HEK293 (cell line): ENCODE data around the gene SPCS2.

Experiments used
- BCL11A ChIP-seq: fragments of 450-650 bp; formaldehyde crosslinking; IDR thresholded peaks from 2 replicates; pipeline ENCODE4 v1.5.1; 2016; ENCODE audit warnings: low read depth, missing biosample characterization, missing genetic modification characterization
- CTCF ChIP-seq: fragments of 450-650 bp; formaldehyde crosslinking; IDR thresholded peaks from 2 replicates; pipeline ENCODE4 v1.5.1; 2016; ENCODE audit warnings: missing biosample characterization, missing genetic modification characterization
- YY1 ChIP-seq: fragments of 450-650 bp; formaldehyde crosslinking; IDR thresholded peaks from 2 replicates; pipeline ENCODE4 v1.5.1; 2018; ENCODE audit warnings: missing biosample characterization, missing genetic modification characterization
- ZNF138 ChIP-seq: fragments of 450-650 bp; formaldehyde crosslinking; IDR thresholded peaks from 2 replicates; pipeline ENCODE4 v1.5.1; 2016; ENCODE audit warnings: missing biosample characterization, missing genetic modification characterization, borderline replicate concordance
- ZNF274 ChIP-seq, 2 experiments: fragments of 200-500 bp in 1 of 2; fragments of 450-650 bp in 1 of 2; sonication (Bioruptor generic) in 1 of 2; formaldehyde crosslinking in 1 of 2; IDR thresholded peaks; 2 replicates each; pipeline versions ENCODE4 v1.5.1 to v1.6.1; 2014 to 2016; ENCODE audit warnings: borderline replicate concordance in 1 of 2, inconsistent platforms in 1 of 2, low read length in 1 of 2, missing biosample characterization in 1 of 2, missing genetic modification characterization in 1 of 2
- ZNF530 ChIP-seq: fragments of 450-650 bp; formaldehyde crosslinking; IDR thresholded peaks from 2 replicates; pipeline ENCODE4 v1.5.1; 2016; ENCODE audit warnings: low read depth, missing biosample characterization, missing genetic modification characterization
- ZNF76 ChIP-seq: fragments of 450-650 bp; formaldehyde crosslinking; IDR thresholded peaks from 2 replicates; pipeline ENCODE4; 2016; ENCODE audit warnings: low read depth, missing biosample characterization, missing genetic modification characterization, borderline replicate concordance
- ZNF785 ChIP-seq: fragments of 450-650 bp; formaldehyde crosslinking; IDR thresholded peaks from 2 replicates; pipeline ENCODE4 v1.5.1; 2016; ENCODE audit warnings: missing biosample characterization, missing genetic modification characterization
- ZNF792 ChIP-seq: fragments of 450-650 bp; formaldehyde crosslinking; IDR thresholded peaks from 2 replicates; pipeline ENCODE4 v1.5.1; 2016; ENCODE audit warnings: missing biosample characterization, missing genetic modification characterization
- TF ChIP-seq, protein P1 (sequence below): fragments of 450-650 bp; formaldehyde crosslinking; IDR thresholded peaks from 2 replicates; pipeline ENCODE4 v1.5.1; 2016; ENCODE audit warnings: missing biosample characterization, missing genetic modification characterization

GRCh38 chr11:74951226-74951625, 2.2 kb downstream of the SPCS2 start:
- TF ChIP-seq CTCF: no peak
- TF ChIP-seq ZNF785 (tag by site-specific recombination): no peak
- TF ChIP-seq BCL11A (tag by site-specific recombination): no peak
- TF ChIP-seq ZNF138: no peak
- no peak for TF ChIP-seq YY1 (tag by site-specific recombination)
- TF ChIP-seq, protein P1, sequence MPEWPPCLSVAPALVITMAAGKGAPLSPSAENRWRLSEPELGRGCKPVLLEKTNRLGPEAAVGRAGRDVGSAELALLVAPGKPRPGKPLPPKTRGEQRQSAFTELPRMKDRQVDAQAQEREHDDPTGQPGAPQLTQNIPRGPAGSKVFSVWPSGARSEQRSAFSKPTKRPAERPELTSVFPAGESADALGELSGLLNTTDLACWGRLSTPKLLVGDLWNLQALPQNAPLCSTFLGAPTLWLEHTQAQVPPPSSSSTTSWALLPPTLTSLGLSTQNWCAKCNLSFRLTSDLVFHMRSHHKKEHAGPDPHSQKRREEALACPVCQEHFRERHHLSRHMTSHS (tag by site-specific recombination): no peak
- TF ChIP-seq ZNF530 (tag by site-specific recombination): no peak
- no peak for TF ChIP-seq ZNF76 (tag by site-specific recombination)
- no peak for TF ChIP-seq ZNF274 (IDR thresholded peaks at IDR 0.05; ENCODE audit: low read length)
- no peak for TF ChIP-seq ZNF274 (tag by site-specific recombination; IDR thresholded peaks at IDR 0.05; ENCODE audit: borderline replicate concordance)
- no peak for TF ChIP-seq ZNF792 (tag by site-specific recombination)
